HepG2 (cell line): Measurements from ENCODE around the gene OGFOD3. TPM values are rescaled to one million over a fixed set of nuclear protein-coding genes. Genes with fewer than 3 reads are reported as not detected.

Experiments
- AGO1 ChIP-seq: fragments of 200-400 bp; formaldehyde crosslinking; IDR thresholded peaks from 2 replicates; pipeline ENCODE4 v1.6.1; 2017; ENCODE audit warnings: mild to moderate bottlenecking, low read depth, low read length, moderate library complexity; ENCODE audit not compliant: poor library complexity, severe bottlenecking
- IRF9 ChIP-seq: sonication (generic); formaldehyde crosslinking; IDR thresholded peaks from 2 replicates; pipeline ENCODE4 v1.8.0; 2022; ENCODE audit warnings: missing genetic modification reagents, mild to moderate bottlenecking, borderline replicate concordance
- MXD3 ChIP-seq: IDR thresholded peaks from 2 replicates; pipeline ENCODE4 v1.6.1; 2016; ENCODE audit warnings: mild to moderate bottlenecking, missing biosample characterization, missing genetic modification reagents
- NR1H2 ChIP-seq: sonication (generic); formaldehyde crosslinking; IDR thresholded peaks from 2 replicates; pipeline ENCODE4 v1.8.1; 2022; ENCODE audit warnings: low read depth, missing genetic modification reagents, borderline replicate concordance
- POLR2A ChIP-seq, 2 experiments: IDR thresholded peaks; 2 replicates each; pipeline ENCODE4 v1.6.1; 2011; ENCODE audit warnings: low read depth in 2 of 2, low read length in 2 of 2, mild to moderate bottlenecking in 1 of 2, moderate library complexity in 1 of 2; ENCODE audit not compliant: insufficient read depth in 1 of 2
- POLR2AphosphoS5 ChIP-seq: IDR thresholded peaks from 2 replicates; pipeline ENCODE4 v1.6.1; 2012; ENCODE audit warnings: low read depth, low read length
- RBFOX2 ChIP-seq: fragments of 200-400 bp; formaldehyde crosslinking; IDR thresholded peaks from 2 replicates; pipeline ENCODE4 v1.6.1; 2017; ENCODE audit warnings: low read depth, mild to moderate bottlenecking, low read length
- TARDBP ChIP-seq: sonication (generic); formaldehyde crosslinking; IDR thresholded peaks from 2 replicates; pipeline ENCODE4 v1.8.0; 2022; ENCODE audit warnings: mild to moderate bottlenecking, missing genetic modification reagents
- ZFP91 ChIP-seq: sonication (generic); formaldehyde crosslinking; IDR thresholded peaks from 2 replicates; pipeline ENCODE4 v1.9.0; 2022; ENCODE audit warnings: missing genetic modification reagents, mild to moderate bottlenecking, borderline replicate concordance
- ZMAT5 ChIP-seq: sonication (generic); formaldehyde crosslinking; IDR thresholded peaks from 2 replicates; pipeline ENCODE4 v1.5.0; 2020; ENCODE audit warnings: mild to moderate bottlenecking, low read depth, missing genetic modification reagents, borderline replicate concordance
- ZNF501 ChIP-seq: sonication (generic); formaldehyde crosslinking; IDR thresholded peaks from 2 replicates; pipeline ENCODE4 v1.5.1; 2020; ENCODE audit warnings: mild to moderate bottlenecking, moderate library complexity, missing genetic modification reagents
- ZNF556 ChIP-seq: sonication (generic); formaldehyde crosslinking; IDR thresholded peaks from 2 replicates; pipeline ENCODE4 v1.4.0; 2020; ENCODE audit warnings: mild to moderate bottlenecking, missing genetic modification reagents, borderline replicate concordance
- ZNF576 ChIP-seq: sonication (generic); formaldehyde crosslinking; IDR thresholded peaks from 2 replicates; pipeline ENCODE4 v1.4.0; 2020; ENCODE audit warnings: mild to moderate bottlenecking, missing genetic modification reagents
- polyA plus RNA-seq, 8 experiments: library from polyadenylated mRNA; depleted of rRNA in 3 of 8; stranded (reverse) in 7 of 8; unstranded in 1 of 8; fragments of >200 nt; fragmentation: Illumina TruSeq in 4 of 8; extraction: Trizol in 4 of 8; gene quantifications; 2 replicates each; pipeline versions ENCODE4 v1.2.1 to v1.2.3, GENCODE V29; 2011 to 2016; ENCODE audit warnings: low read depth in 4 of 8, missing spikeins in 1 of 8, mixed read lengths in 1 of 8; ENCODE audit not compliant: insufficient read depth in 1 of 8
- total RNA-seq, 5 experiments: library from RNA; depleted of rRNA; stranded (reverse); fragments of >200 nt; fragmentation: Illumina TruSeq; extraction: Trizol; gene quantifications; 2 replicates each; pipeline ENCODE4 v1.2.3, GENCODE V29; 2016; ENCODE audit warnings: low read depth in 1 of 5
- TF ChIP-seq, protein P1 (sequence below): sonication (generic); formaldehyde crosslinking; IDR thresholded peaks from 2 replicates; pipeline ENCODE4 v1.8.0; 2022; ENCODE audit warnings: mild to moderate bottlenecking, missing genetic modification reagents, borderline replicate concordance
- TF ChIP-seq, protein P2 (sequence below): sonication (generic); formaldehyde crosslinking; IDR thresholded peaks from 2 replicates; pipeline ENCODE4 v1.4.0; 2020; ENCODE audit warnings: missing genetic modification reagents
- TF ChIP-seq, protein P3 (sequence below): IDR thresholded peaks from 2 replicates; pipeline ENCODE4 v1.6.1; 2012; ENCODE audit warnings: low read depth, low read length, improper control_type of control experiment

Gene OGFOD3
- total and polyA plus RNA-seq, 2 of the 13 experiments (the other 11 are each of a cell fraction or from before 2014, with no cell fraction given): 40.0 to 42.1 TPM

- TF ChIP-seq ZFP91: peak; percentile 36; the same call in 1 of the 2 replicates
- no peak for TF ChIP-seq IRF9 (CRISPR knock-in tag)
- TF ChIP-seq ZNF501 (CRISPR knock-in tag): no peak
- TF ChIP-seq, protein P1, sequence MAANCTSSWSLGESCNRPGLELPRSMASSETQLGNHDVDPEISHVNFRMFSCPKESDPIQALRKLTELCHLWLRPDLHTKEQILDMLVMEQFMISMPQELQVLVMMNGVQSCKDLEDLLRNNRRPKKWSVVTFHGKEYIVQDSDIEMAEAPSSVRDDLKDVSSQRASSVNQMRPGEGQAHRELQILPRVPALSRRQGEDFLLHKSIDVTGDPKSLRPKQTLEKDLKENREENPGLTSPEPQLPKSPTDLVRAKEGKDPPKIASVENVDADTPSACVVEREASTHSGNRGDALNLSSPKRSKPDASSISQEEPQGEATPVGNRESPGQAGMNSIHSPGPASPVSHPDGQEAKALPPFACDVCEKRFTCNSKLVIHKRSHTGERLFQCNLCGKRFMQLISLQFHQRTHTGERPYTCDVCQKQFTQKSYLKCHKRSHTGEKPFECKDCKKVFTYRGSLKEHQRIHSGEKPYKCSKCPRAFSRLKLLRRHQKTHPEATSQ (CRISPR knock-in tag): no peak
- no peak for TF ChIP-seq MXD3
- TF ChIP-seq, protein P2, sequence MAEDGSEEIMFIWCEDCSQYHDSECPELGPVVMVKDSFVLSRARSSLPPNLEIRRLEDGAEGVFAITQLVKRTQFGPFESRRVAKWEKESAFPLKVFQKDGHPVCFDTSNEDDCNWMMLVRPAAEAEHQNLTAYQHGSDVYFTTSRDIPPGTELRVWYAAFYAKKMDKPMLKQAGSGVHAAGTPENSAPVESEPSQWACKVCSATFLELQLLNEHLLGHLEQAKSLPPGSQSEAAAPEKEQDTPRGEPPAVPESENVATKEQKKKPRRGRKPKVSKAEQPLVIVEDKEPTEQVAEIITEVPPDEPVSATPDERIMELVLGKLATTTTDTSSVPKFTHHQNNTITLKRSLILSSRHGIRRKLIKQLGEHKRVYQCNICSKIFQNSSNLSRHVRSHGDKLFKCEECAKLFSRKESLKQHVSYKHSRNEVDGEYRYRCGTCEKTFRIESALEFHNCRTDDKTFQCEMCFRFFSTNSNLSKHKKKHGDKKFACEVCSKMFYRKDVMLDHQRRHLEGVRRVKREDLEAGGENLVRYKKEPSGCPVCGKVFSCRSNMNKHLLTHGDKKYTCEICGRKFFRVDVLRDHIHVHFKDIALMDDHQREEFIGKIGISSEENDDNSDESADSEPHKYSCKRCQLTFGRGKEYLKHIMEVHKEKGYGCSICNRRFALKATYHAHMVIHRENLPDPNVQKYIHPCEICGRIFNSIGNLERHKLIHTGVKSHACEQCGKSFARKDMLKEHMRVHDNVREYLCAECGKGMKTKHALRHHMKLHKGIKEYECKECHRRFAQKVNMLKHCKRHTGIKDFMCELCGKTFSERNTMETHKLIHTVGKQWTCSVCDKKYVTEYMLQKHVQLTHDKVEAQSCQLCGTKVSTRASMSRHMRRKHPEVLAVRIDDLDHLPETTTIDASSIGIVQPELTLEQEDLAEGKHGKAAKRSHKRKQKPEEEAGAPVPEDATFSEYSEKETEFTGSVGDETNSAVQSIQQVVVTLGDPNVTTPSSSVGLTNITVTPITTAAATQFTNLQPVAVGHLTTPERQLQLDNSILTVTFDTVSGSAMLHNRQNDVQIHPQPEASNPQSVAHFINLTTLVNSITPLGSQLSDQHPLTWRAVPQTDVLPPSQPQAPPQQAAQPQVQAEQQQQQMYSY (CRISPR knock-in tag): no peak
- TF ChIP-seq RBFOX2: peak; percentile 76
- peak; percentile 57 for TF ChIP-seq AGO1
- no peak for TF ChIP-seq TARDBP (CRISPR knock-in tag)
- no peak for TF ChIP-seq ZMAT5
- TF ChIP-seq NR1H2 (CRISPR knock-in tag): no peak
- TF ChIP-seq ZNF556 (CRISPR knock-in tag): no peak
- TF ChIP-seq POLR2A (IDR thresholded peaks at IDR 0.05; ENCODE audit: insufficient read depth in 1 of 2, low read depth in 2 of 2, low read length in 2 of 2): peak in 1 of 2 experiments; percentile 43; a peak in 1 of 4 replicates
- TF ChIP-seq ZNF576 (CRISPR knock-in tag): no peak
- TF ChIP-seq, protein P3, sequence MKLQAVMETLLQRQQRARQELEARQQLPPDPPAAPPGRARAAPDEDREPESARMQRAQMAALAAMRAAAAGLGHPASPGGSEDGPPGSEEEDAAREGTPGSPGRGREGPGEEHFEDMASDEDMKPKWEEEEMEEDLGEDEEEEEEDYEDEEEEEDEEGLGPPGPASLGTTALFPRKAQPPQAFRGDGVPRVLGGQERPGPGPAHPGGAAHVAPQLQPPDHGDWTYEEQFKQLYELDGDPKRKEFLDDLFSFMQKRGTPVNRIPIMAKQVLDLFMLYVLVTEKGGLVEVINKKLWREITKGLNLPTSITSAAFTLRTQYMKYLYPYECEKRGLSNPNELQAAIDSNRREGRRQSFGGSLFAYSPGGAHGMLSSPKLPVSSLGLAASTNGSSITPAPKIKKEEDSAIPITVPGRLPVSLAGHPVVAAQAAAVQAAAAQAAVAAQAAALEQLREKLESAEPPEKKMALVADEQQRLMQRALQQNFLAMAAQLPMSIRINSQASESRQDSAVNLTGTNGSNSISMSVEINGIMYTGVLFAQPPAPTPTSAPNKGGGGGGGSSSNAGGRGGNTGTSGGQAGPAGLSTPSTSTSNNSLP: no peak
- peak; percentile 48; the same call in 1 of the 2 replicates for TF ChIP-seq POLR2AphosphoS5
- TF ChIP-seq, all 625 proteins: peak for 11
Observed at GRCh38 chr17:82441691-82442487, 23.5 kb upstream of the OGFOD3 start (continued).
